Gastroesophageal sphincter (tissue), 2 donors: ENCODE measurements around the gene RAB4A.

Experiments
- POLR2A ChIP-seq, 2 donors: fragments of 450-650 bp; IDR thresholded peaks; one replicate each; pipeline ENCODE4 v1.6.1; 2017; ENCODE audit warnings: antibody characterized with exemption in 2 of 2, mild to moderate bottlenecking in 2 of 2, moderate library complexity in 1 of 2
- POLR2AphosphoS5 ChIP-seq: sonication (generic); formaldehyde crosslinking; IDR thresholded peaks from one replicate; pipeline ENCODE4 v1.6.1; 2017; ENCODE audit warnings: antibody characterized with exemption

DNA sequence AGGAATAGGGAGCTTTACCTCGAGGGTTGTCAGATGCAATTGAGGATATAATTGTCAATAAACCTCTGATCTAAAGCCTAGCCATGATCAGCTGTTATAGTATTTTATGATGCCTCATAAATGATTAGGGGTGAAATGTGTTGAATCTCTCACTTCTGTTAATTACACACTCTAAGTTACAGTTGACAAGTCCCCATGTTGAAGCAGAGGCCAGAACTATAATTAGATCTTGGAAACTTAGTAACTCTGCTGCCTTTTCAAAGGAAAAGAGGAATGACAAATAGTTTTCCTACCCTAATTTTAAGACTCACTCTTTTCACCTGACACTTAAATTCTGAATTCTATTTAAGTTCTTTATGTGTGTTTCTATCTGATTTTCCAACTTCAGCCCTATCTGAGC, 38.2 kb downstream of the RAB4A start:
- no peak for TF ChIP-seq POLR2AphosphoS5
- TF ChIP-seq POLR2A (IDR thresholded peaks at IDR 0.05) = no peak
